RWPE1 (cell line): ENCODE results near the gene BCAS1.
A peak's percentile ranks its signal among the peaks of the same experiment; 100 is the strongest.

Experiments
- CTCF ChIA-PET: fragments of 350-600 bp; sonication (Branson Sonifier 250); formaldehyde crosslinking; extraction: SDS; loops from one replicate; lab custom pipeline; 2021; lab: Yijun Ruan, JAX
- POLR2A ChIA-PET: fragments of 400-600 bp; formaldehyde crosslinking; extraction: SDS; loops from one replicate; lab custom pipeline; 2020; ENCODE audit warnings: antibody characterized with exemption; ENCODE audit not compliant: low non-redundant PET; lab: Yijun Ruan, JAX
- DNase-seq: peaks from one replicate; pipeline ENCODE4 v3.0.0; 2012; ENCODE audit warnings: low spot score
- H3K27ac ChIP-seq: fragments of 450-650 bp; 2 replicates; pipeline ENCODE4 v1.5.1; 2017
- TF ChIP-seq, protein P1 (sequence below): fragments of 450-650 bp; conservative IDR thresholded peaks from 2 replicates; pipeline ENCODE4 v1.5.1; 2017; ENCODE audit warnings: low read depth, mild to moderate bottlenecking

The BCAS1 gene

GRCh38 chr20:53917145-53918019 is 153.0 kb downstream of the BCAS1 start:
- POLR2A ChIA-PET: interaction anchor here (0.5 kb wide), 1 partner anchor 344 kb away, joined by 4 read pairs; no protein-coding TSS in a partner anchor
- DNase-seq: no peak
- CTCF ChIA-PET: interaction anchor here (0.5 to 3.5 kb wide), 6 partner anchors 9 to 340 kb away, joined by 3 to 24 read pairs (median 10); no protein-coding TSS in a partner anchor

DNA sequence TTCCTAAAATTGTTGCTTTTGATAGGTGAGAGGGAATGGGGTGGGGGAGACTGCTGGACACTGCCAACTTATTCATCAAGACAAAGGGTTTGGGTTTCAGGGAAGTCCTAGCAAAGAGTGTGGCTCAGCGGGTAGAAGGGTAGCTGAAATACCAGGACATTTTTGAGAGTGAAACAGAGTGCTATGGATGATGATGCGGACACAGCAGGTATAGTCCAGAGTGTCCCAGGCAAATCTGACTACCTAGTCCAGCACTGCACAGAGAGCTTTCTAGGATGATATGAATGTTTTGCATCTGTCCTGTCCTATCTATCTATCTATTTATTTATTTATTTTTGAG is 154.3 kb downstream of the BCAS1 start:
- H3K27ac ChIP-seq: peak overlapping the region; percentile 81
- TF ChIP-seq, protein P1, sequence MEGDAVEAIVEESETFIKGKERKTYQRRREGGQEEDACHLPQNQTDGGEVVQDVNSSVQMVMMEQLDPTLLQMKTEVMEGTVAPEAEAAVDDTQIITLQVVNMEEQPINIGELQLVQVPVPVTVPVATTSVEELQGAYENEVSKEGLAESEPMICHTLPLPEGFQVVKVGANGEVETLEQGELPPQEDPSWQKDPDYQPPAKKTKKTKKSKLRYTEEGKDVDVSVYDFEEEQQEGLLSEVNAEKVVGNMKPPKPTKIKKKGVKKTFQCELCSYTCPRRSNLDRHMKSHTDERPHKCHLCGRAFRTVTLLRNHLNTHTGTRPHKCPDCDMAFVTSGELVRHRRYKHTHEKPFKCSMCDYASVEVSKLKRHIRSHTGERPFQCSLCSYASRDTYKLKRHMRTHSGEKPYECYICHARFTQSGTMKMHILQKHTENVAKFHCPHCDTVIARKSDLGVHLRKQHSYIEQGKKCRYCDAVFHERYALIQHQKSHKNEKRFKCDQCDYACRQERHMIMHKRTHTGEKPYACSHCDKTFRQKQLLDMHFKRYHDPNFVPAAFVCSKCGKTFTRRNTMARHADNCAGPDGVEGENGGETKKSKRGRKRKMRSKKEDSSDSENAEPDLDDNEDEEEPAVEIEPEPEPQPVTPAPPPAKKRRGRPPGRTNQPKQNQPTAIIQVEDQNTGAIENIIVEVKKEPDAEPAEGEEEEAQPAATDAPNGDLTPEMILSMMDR: no peak
- DNase-seq: no peak
- ChIA-PET POLR2A (no interaction called here), CTCF (interaction anchor here (0.5 to 3.5 kb wide), 33 partner anchors 10 to 1656 kb away, joined by 3 to 24 read pairs (median 5); no protein-coding TSS in a partner anchor)

More at GRCh38 chr20:53917145-53918019, 153.0 kb downstream of the BCAS1 start:
- TF ChIP-seq, protein P1: no peak
- H3K27ac ChIP-seq: peak overlapping the region; percentile 81

DNA sequence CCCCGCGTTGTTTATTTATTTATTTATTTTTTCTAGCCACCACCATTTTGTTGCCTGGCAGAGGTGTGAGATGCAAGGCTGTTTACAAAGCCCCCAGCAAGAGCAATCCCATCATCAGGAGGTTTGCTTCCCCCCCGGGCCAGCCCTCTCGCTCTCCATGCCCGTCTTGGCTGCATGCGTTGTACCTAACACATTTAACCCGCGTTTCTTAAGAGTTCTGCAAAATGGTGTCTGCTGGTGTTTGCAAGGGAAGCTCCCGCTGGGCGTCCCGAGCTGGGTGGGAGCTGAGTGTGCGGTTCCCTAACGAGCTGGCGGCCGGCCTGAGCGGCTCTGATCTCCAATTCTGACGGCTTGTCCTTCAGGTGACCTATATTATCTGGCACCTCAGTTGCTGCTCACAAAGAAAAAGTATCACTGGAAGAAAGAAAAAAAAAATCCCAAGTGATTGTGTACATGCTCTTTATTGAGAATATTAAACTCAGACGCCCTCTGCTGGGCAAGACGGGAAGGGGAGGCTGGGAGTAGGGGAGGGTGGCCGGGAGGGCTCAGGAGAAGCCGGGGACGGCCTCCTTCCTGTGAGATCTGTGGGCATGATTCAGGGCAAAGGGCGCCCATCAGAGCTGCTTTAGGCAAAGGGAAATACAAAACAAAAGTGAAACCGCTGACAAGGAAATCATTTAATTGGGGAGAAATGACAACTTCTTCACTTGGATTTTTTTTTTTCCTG is 154.8 kb downstream of the BCAS1 start:
- POLR2A ChIA-PET: no interaction called here
- peak; percentile 96 for DNase-seq
- TF ChIP-seq, protein P1: peak; percentile 99
- H3K27ac ChIP-seq: peak overlapping the region; percentile 81
- CTCF ChIA-PET: interaction anchor here (0.5 to 3.5 kb wide), 50 partner anchors 8 to 1656 kb away, joined by 3 to 24 read pairs (median 4); no protein-coding TSS in a partner anchor

DNA sequence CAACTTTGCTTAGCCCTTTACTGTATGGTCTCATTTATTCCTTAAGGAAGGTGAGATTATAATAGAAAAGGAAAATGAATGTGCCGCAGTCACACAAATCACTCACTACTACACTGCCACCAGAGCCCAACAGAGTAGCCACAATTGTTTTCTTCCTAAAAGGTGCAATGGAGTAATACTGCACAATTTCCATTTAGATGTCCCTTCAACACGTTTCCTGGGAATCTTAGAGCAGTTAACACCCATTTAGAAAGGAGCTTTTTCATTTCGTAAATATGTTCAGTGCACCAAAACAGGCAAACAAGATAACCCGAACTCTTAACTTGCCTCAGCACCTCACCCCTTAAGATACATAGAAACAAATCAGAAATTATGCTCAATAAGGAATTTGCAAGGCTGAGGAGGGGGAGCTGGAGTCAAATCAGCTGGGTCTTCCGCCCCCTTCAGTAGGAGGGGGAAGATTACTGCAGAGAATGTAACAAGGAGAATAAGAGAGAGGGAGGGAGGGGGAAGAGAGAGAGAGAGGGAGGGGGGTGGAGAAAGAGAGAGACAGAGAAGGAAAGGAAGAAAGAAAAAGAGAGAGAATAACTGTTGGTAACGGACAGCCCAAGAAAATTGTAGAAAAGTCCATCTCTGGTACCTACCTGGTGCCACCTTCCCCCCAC is 155.5 kb downstream of the BCAS1 start:
- peak overlapping the region; percentile 81 for H3K27ac ChIP-seq
- POLR2A ChIA-PET: no interaction called here
- no peak for DNase-seq
- CTCF ChIA-PET: interaction anchor here (0.5 to 3.5 kb wide), 24 partner anchors 7 to 1593 kb away, joined by 3 to 24 read pairs (median 4); no protein-coding TSS in a partner anchor
- TF ChIP-seq, protein P1: no peak

DNA sequence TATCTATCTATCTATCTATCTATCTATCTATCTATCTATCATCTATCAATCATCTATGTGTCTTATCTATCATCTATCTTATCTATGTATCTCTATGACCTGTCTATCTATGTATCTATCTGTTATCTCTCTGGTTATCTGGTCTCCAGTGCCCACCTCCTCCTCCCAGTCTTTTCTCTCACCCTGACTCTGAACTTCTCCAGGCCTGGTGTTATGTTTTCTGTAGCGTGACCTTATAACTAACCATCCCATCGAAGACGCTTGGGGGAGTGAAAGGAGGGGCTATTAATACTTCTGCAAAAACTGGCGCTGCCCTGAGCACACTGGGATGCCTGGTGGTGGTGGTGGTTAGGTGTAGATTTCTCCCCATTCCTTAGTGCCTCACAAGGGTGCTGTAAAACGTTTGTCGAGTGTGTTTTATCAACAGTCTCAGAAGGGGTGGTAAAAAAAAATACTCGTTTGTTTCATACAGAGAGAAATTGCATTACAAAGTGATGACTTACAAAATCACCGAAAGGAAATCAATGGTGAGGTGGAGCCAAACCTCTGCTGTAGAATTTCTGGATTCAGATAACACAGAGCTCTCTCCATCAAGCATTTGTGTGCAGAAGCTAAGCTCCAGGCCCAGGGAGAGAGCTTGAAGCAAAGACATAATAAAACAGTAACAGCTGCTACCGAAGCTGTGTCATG is 156.2 kb downstream of the BCAS1 start:
- POLR2A ChIA-PET: no interaction called here

More for the DNA sequence above, 156.2 kb downstream of the BCAS1 start:
- CTCF ChIA-PET: interaction anchor here (0.5 to 1.5 kb wide), 6 partner anchors 15 to 216 kb away, joined by 3 to 11 read pairs (median 3); no protein-coding TSS in a partner anchor
- TF ChIP-seq, protein P1: no peak
- no peak for DNase-seq
- H3K27ac ChIP-seq: no peak overlapping the region
